A549 (cell line): ENCODE results near the gene PBX3.

Experiments used
- ZFP36 ChIP-seq: fragments of 450-650 bp; IDR thresholded peaks from 2 replicates; pipeline ENCODE4 v1.6.1; 2014; ENCODE audit warnings: borderline replicate concordance; ENCODE audit not compliant: partially characterized antibody
- TF ChIP-seq, protein P1 (sequence below): fragments of >200 bp; sonication (Bioruptor Twin); formaldehyde crosslinking; IDR thresholded peaks from 3 replicates; pipeline ENCODE4 v1.5.1; 2016

DNA sequence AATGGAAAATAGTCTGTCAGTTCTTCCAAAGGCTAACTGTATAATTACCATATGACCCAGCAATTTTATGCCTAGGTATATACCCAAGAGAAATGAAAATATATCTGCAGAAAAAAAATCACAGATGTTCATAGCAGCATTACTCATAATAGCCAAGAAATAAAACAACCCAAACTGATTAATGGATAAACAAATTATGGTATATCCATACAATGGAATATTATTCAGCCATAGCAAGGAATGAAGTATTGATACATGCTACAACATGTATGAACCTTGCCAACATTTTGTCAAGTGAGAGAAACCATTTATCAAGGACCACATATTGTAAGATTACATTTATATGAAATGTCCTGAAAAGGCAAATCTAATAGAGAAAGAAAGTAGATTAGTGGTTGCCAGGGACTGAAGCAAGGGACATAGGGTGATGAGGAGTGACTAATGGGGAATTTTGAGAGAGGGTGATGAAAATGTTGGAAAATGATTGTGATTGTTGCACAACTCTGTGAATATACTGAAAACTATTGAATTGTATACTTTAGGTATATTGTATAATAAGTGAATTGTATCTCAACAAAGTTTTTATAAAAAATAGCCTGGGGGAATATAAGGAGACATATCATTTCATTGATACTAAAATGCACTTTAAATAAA, 114.4 kb downstream of the PBX3 start:
- TF ChIP-seq ZFP36 = no peak
- TF ChIP-seq, protein P1, sequence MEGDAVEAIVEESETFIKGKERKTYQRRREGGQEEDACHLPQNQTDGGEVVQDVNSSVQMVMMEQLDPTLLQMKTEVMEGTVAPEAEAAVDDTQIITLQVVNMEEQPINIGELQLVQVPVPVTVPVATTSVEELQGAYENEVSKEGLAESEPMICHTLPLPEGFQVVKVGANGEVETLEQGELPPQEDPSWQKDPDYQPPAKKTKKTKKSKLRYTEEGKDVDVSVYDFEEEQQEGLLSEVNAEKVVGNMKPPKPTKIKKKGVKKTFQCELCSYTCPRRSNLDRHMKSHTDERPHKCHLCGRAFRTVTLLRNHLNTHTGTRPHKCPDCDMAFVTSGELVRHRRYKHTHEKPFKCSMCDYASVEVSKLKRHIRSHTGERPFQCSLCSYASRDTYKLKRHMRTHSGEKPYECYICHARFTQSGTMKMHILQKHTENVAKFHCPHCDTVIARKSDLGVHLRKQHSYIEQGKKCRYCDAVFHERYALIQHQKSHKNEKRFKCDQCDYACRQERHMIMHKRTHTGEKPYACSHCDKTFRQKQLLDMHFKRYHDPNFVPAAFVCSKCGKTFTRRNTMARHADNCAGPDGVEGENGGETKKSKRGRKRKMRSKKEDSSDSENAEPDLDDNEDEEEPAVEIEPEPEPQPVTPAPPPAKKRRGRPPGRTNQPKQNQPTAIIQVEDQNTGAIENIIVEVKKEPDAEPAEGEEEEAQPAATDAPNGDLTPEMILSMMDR = no peak
